ENCODE data around the gene PARP6.

PARP6 gene

GRCh38 chr15:72313448-72313840, 41.1 kb upstream of the PARP6 start:
- no peak for DNase-seq (ENCODE audit: low read depth)
- TF ChIP-seq, protein P1, sequence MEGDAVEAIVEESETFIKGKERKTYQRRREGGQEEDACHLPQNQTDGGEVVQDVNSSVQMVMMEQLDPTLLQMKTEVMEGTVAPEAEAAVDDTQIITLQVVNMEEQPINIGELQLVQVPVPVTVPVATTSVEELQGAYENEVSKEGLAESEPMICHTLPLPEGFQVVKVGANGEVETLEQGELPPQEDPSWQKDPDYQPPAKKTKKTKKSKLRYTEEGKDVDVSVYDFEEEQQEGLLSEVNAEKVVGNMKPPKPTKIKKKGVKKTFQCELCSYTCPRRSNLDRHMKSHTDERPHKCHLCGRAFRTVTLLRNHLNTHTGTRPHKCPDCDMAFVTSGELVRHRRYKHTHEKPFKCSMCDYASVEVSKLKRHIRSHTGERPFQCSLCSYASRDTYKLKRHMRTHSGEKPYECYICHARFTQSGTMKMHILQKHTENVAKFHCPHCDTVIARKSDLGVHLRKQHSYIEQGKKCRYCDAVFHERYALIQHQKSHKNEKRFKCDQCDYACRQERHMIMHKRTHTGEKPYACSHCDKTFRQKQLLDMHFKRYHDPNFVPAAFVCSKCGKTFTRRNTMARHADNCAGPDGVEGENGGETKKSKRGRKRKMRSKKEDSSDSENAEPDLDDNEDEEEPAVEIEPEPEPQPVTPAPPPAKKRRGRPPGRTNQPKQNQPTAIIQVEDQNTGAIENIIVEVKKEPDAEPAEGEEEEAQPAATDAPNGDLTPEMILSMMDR (IDR thresholded peaks at IDR 0.05; ENCODE audit: low read depth, low read length, missing control alignments), result no peak
- H3K4me3 ChIP-seq (ENCODE audit: low read depth, low read length), result no peak overlapping the region

DNA sequence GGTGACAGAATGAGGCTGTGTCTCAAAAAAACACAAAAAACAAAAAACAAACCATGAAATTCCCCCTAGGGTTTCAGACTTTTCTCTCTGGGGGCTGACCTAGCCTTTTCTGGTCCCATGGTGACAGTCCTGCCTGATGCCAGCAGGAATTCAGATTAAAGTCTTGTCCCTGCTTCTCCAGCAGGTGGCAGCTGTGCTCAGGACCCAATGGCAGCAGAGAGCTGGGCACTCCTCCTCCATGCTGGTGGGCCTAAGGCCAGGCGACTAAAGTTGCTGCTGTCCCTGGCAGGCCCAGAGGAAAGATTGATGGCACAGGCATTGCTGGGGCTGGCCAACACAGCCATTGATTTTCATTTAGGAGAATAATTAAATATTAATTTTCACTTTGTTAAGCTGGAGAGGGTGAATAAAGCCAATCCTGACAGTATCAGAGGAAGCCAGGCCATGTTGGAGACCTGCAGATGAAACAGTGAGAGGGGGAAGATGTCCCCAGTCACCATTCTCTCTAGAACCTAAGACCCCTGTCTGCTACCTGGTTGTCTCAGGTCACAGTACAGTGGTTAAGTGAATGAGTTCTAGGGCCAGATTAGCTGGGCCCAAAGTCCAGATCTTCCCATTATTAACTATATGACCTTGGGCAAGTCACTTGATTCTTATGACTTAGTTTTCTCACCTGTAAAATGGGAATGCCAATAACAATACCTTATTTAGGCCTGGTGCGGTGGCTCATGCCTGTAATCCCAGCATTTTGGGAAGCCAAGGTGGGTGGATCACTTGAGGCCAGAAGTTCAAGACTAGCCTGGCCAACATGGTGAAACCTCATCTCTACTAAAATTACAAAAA, 40.5 kb upstream of the PARP6 start:
- H3K4me3 ChIP-seq (ENCODE audit: low read depth, low read length), result no peak overlapping the region
- peak; percentile 31 for DNase-seq (ENCODE audit: low read depth)
- TF ChIP-seq, protein P1 (IDR thresholded peaks at IDR 0.05; ENCODE audit: low read depth, low read length, missing control alignments), result peak; percentile 81

GRCh38 chr15:72307026-72307425, 34.7 kb upstream of the PARP6 start:
- H3K4me3 ChIP-seq (ENCODE audit: low read depth, low read length), result no peak overlapping the region
- DNase-seq (ENCODE audit: low read depth), result no peak
- TF ChIP-seq, protein P1 (IDR thresholded peaks at IDR 0.05; ENCODE audit: low read depth, low read length, missing control alignments), result no peak

DNA sequence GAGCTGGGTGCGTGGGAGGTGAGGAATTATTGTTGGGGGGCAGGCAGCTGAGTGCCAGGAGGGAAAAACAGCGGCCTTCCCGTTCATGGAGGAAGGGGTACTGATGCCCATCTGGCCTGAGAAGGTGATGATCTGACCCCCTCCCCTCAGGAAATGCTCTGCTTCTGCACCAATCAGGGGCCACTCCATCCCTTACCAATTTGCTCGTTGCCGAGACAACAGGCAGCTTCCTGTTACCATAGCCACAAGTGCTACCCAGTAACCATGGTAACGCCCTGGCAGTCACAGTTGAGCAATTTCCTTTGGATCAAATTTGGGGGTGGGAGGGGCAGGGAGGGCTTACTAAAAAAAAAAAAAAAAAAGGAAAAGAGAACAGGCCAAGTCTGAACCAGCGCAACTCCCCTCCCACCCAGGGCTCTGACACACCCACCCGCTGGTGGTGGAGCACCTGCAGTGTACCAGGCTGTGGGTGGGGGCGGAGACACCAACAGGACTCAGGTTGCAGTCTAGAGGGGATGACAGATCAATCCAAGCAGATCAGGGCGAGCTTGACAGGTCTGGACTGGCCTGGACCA, 33.9 kb upstream of the PARP6 start:
- DNase-seq (ENCODE audit: low read depth), result no peak
- H3K4me3 ChIP-seq (ENCODE audit: low read depth, low read length), result no peak overlapping the region
- TF ChIP-seq, protein P1 (IDR thresholded peaks at IDR 0.05; ENCODE audit: low read depth, low read length, missing control alignments), result no peak

DNA sequence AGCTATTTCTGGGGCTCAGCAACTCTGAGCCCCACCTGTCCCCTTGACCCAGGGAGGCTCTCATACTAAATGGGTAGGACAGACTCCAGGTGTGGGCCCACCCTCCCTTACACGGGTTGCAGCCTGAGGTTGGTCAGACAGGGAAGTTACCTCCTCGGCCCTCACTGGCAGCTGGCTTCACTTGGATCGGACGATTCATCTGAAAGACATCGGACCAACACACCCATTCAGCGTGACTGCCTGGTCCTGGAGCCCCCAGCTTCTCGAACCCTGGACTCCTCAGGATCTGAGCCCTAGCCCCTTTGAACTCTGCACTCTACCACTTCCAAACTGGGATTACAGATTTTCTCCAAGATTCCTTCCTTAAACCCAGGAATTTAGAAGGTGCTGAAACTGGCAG, 32.2 kb upstream of the PARP6 start:
- DNase-seq (ENCODE audit: low read depth), result no peak
- TF ChIP-seq, protein P1 (IDR thresholded peaks at IDR 0.05; ENCODE audit: low read depth, low read length, missing control alignments), result no peak
- no peak overlapping the region for H3K4me3 ChIP-seq (ENCODE audit: low read depth, low read length)

DNA sequence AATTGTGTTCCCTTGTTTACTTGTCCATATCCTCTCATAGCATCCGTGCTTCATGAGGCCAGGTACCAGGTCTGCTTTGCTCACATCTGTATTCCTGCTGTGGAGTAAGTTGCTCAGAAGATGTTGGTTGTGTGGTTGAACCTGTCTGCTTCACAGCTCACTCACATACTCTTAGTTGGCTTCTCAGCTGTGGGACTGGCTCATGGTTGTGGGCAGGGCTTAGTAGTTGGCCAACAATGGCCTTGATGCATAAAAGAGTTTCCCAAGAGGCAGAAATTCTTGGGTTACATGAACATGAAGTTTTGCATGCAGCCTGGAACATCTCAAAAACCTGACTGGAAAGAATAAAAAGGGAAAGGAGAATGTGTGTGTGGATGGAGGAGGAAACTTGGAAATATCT, 30.6 kb upstream of the PARP6 start:
- no peak for DNase-seq (ENCODE audit: low read depth)

More for the DNA sequence above, 30.6 kb upstream of the PARP6 start:
- TF ChIP-seq, protein P1 (IDR thresholded peaks at IDR 0.05; ENCODE audit: low read depth, low read length, missing control alignments), result no peak
- H3K4me3 ChIP-seq (ENCODE audit: low read depth, low read length), result no peak overlapping the region
